HS-27A (cell line): ENCODE results near the gene ADAMTS4.

Source experiments
- DNase-seq: peaks from one replicate; pipeline ENCODE4 v3.0.0-alpha.2; 2012; ENCODE audit warnings: low read depth, missing footprints

The ADAMTS4 gene

GRCh38 chr1:161153682-161154337 is 45.0 kb downstream of the ADAMTS4 start, which contains the start of gene UFC1:
Gene UFC1, plus strand, starts transcription at chr1:161153978. Its CDS starts 20 bp downstream, at chr1:161153998.
- peak; percentile 77 for DNase-seq

- DNase-seq: no peak
Measured at GRCh38 chr1:161153176-161153575, 45.7 kb downstream of the ADAMTS4 start.

GRCh38 chr1:161145832-161146231 is 53.0 kb downstream of the ADAMTS4 start:
- no peak for DNase-seq

- no peak for DNase-seq
Measured at GRCh38 chr1:161140755-161141400, 58.0 kb downstream of the ADAMTS4 start.

GRCh38 chr1:161139766-161140165 is 59.1 kb downstream of the ADAMTS4 start:
- no peak for DNase-seq

- no peak for DNase-seq
Measured at GRCh38 chr1:161138431-161138830, 60.4 kb downstream of the ADAMTS4 start.

GRCh38 chr1:161137881-161138280 is 61.0 kb downstream of the ADAMTS4 start:
- DNase-seq: no peak
